HEK293T (cell line): ENCODE results near the gene RNF144A.

ENCODE experiments used
- ARNT ChIP-seq: fragments of 450-650 bp; IDR thresholded peaks from 2 replicates; pipeline ENCODE4 v1.6.1; 2017; ENCODE audit warnings: mild to moderate bottlenecking
- FOXA1 ChIP-seq: fragments of 450-650 bp; IDR thresholded peaks from 2 replicates; pipeline ENCODE4 v1.6.1; 2016; ENCODE audit warnings: mild to moderate bottlenecking
- FOXK2 ChIP-seq: fragments of 450-650 bp; IDR thresholded peaks from 2 replicates; pipeline ENCODE4 v1.6.1; 2016; ENCODE audit warnings: mild to moderate bottlenecking
- FOXM1 ChIP-seq: fragments of 450-650 bp; IDR thresholded peaks from 2 replicates; pipeline ENCODE4 v1.6.1; 2017; ENCODE audit warnings: mild to moderate bottlenecking, borderline replicate concordance
- HDGF ChIP-seq: fragments of 450-650 bp; IDR thresholded peaks from 2 replicates; pipeline ENCODE4 v1.6.1; 2017; ENCODE audit warnings: antibody characterized with exemption, borderline replicate concordance
- LEF1 ChIP-seq: fragments of 450-650 bp; IDR thresholded peaks from 2 replicates; pipeline ENCODE4 v1.6.1; 2017; ENCODE audit warnings: mild to moderate bottlenecking, borderline replicate concordance
- SP1 ChIP-seq: fragments of 450-650 bp; IDR thresholded peaks from 2 replicates; pipeline ENCODE4 v1.6.1; 2017
- SUZ12 ChIP-seq: fragments of 450-650 bp; IDR thresholded peaks from 2 replicates; pipeline ENCODE4 v1.6.1; 2016; ENCODE audit warnings: mild to moderate bottlenecking
- ZNF384 ChIP-seq: fragments of 450-650 bp; IDR thresholded peaks from 2 replicates; pipeline ENCODE4 v1.6.1; 2016
- TF ChIP-seq, protein P1 (sequence below): fragments of 450-650 bp; IDR thresholded peaks from 2 replicates; pipeline ENCODE4 v1.6.1; 2016

GRCh38 chr2:7061450-7061789, 144.2 kb downstream of the RNF144A start:
- TF ChIP-seq ARNT = no peak
- no peak for TF ChIP-seq SP1
- TF ChIP-seq ZNF384 = no peak
- no peak for TF ChIP-seq SUZ12
- no peak for TF ChIP-seq FOXA1
- no peak for TF ChIP-seq LEF1
- no peak for TF ChIP-seq FOXK2
- TF ChIP-seq FOXM1 = no peak
- TF ChIP-seq HDGF = no peak
- TF ChIP-seq, protein P1, sequence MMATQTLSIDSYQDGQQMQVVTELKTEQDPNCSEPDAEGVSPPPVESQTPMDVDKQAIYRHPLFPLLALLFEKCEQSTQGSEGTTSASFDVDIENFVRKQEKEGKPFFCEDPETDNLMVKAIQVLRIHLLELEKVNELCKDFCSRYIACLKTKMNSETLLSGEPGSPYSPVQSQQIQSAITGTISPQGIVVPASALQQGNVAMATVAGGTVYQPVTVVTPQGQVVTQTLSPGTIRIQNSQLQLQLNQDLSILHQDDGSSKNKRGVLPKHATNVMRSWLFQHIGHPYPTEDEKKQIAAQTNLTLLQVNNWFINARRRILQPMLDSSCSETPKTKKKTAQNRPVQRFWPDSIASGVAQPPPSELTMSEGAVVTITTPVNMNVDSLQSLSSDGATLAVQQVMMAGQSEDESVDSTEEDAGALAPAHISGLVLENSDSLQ = no peak
